HepG2 (cell line): Measurements from ENCODE around the gene ZBTB45. TPM values are rescaled to one million over a fixed set of nuclear protein-coding genes. Genes with fewer than 3 reads are reported as not detected.

Experiments
- ATF3 ChIP-seq: sonication (generic); formaldehyde crosslinking; IDR thresholded peaks from 2 replicates; pipeline ENCODE4 v1.4.0; 2020; ENCODE audit warnings: missing genetic modification reagents
- CCDC6 ChIP-seq: sonication (generic); formaldehyde crosslinking; IDR thresholded peaks from 2 replicates; pipeline ENCODE4 v1.8.1; 2022; ENCODE audit warnings: mild to moderate bottlenecking, missing genetic modification reagents, moderate library complexity
- EHMT2 ChIP-seq: fragments of 200-600 bp; sonication (generic); IDR thresholded peaks from 2 replicates; pipeline ENCODE4 v1.7.0; 2017; ENCODE audit warnings: antibody characterized with exemption, low read depth, low read length, borderline replicate concordance
- FIP1L1 ChIP-seq: fragments of 200-400 bp; formaldehyde crosslinking; IDR thresholded peaks from 2 replicates; pipeline ENCODE4 v1.6.1; 2018; ENCODE audit warnings: low read depth, mild to moderate bottlenecking, low read length, moderate library complexity, borderline replicate concordance; ENCODE audit not compliant: insufficient read depth
- GTF2F1 ChIP-seq: fragments of 150-350 bp; IDR thresholded peaks from 2 replicates; pipeline ENCODE4 v1.6.1; 2014; ENCODE audit warnings: low read length
- NFYB ChIP-seq: sonication (generic); formaldehyde crosslinking; IDR thresholded peaks from 2 replicates; pipeline ENCODE4 v1.4.0; 2020; ENCODE audit warnings: missing genetic modification reagents
- TARDBP ChIP-seq: sonication (generic); formaldehyde crosslinking; IDR thresholded peaks from 2 replicates; pipeline ENCODE4 v1.8.0; 2022; ENCODE audit warnings: mild to moderate bottlenecking, missing genetic modification reagents
- TEAD3 ChIP-seq: optimal IDR thresholded peaks from 2 replicates; pipeline ENCODE3; 2016; ENCODE audit warnings: borderline replicate concordance
- ZNF329 ChIP-seq: sonication (generic); formaldehyde crosslinking; IDR thresholded peaks from 2 replicates; pipeline ENCODE4 v1.9.0; 2021; ENCODE audit warnings: low read depth, mild to moderate bottlenecking, missing genetic modification reagents
- ZNF619 ChIP-seq: sonication (generic); formaldehyde crosslinking; IDR thresholded peaks from 2 replicates; pipeline ENCODE4 v1.4.0; 2020; ENCODE audit warnings: mild to moderate bottlenecking, missing genetic modification reagents
- ZNF790 ChIP-seq: sonication (generic); formaldehyde crosslinking; IDR thresholded peaks from 2 replicates; pipeline ENCODE4 v1.8.0; 2022; ENCODE audit warnings: missing genetic modification reagents, mild to moderate bottlenecking, borderline replicate concordance
- ZNF83 ChIP-seq: sonication (generic); formaldehyde crosslinking; IDR thresholded peaks from 2 replicates; pipeline ENCODE4 v1.4.0; 2020; ENCODE audit warnings: missing genetic modification reagents, mild to moderate bottlenecking, borderline replicate concordance
- ZNF839 ChIP-seq: sonication (generic); formaldehyde crosslinking; IDR thresholded peaks from 2 replicates; pipeline ENCODE4 v1.4.0; 2020; ENCODE audit warnings: missing genetic modification reagents, mild to moderate bottlenecking, borderline replicate concordance
- ZNF878 ChIP-seq: sonication (generic); formaldehyde crosslinking; IDR thresholded peaks from 2 replicates; pipeline ENCODE4 v1.8.1; 2023; ENCODE audit warnings: mild to moderate bottlenecking, missing genetic modification reagents, moderate library complexity
- polyA plus RNA-seq, 8 experiments: library from polyadenylated mRNA; depleted of rRNA in 3 of 8; stranded (reverse) in 7 of 8; unstranded in 1 of 8; fragments of >200 nt; fragmentation: Illumina TruSeq in 4 of 8; extraction: Trizol in 4 of 8; gene quantifications; 2 replicates each; pipeline versions ENCODE4 v1.2.1 to v1.2.3, GENCODE V29; 2011 to 2016; ENCODE audit warnings: low read depth in 4 of 8, missing spikeins in 1 of 8, mixed read lengths in 1 of 8; ENCODE audit not compliant: insufficient read depth in 1 of 8
- total RNA-seq, 5 experiments: library from RNA; depleted of rRNA; stranded (reverse); fragments of >200 nt; fragmentation: Illumina TruSeq; extraction: Trizol; gene quantifications; 2 replicates each; pipeline ENCODE4 v1.2.3, GENCODE V29; 2016; ENCODE audit warnings: low read depth in 1 of 5
- TF ChIP-seq, protein P1 (sequence below): sonication (generic); formaldehyde crosslinking; IDR thresholded peaks from 2 replicates; pipeline ENCODE4 v1.9.0; 2021; ENCODE audit warnings: missing genetic modification reagents, borderline replicate concordance
- TF ChIP-seq, protein P2 (sequence below): sonication (generic); formaldehyde crosslinking; IDR thresholded peaks from 2 replicates; pipeline ENCODE4 v1.5.1; 2020; ENCODE audit warnings: mild to moderate bottlenecking, missing genetic modification reagents, borderline replicate concordance

The ZBTB45 gene
- total and polyA plus RNA-seq, 2 of the 13 experiments (the other 11 are each of a cell fraction or from before 2014, with no cell fraction given), result 3.0 to 3.7 TPM

DNA sequence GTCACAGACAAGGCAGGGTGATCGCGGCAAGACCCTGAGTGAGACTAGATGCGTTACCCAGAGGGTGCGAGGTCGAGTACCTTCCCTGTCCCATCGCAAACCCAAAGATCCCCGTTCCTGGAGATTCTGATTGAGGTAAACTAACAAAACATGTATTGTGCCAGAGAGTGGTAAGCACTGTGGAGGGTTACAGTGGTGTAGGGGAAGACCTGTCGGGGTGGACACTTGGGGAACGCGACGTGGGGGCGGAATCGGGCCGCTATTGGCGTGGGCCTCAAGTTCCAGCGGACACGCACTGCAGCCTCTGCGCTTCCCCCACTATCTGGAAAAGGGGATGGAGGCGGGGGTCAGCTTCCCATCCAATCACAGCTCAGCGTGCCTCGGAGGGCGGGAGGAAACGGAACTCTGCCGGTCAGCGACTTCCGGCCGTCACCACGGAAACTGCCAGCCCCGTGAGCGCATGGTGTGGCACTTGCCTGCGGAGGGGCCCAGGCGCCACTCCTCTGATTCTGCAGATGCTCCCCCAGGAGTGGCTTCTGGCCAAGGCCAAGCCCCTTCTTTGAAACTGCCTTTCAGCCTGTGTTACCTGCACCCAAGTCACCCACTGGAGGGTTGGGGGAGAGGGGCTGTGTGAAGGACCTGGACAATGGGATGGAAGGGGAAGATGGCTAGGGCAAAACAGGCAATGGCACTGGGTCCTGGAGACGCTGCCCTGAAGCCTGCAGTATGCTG lies 39.8 kb upstream of the ZBTB45 start (continued):
- TF ChIP-seq EHMT2 (no peak), ZNF839 (CRISPR knock-in tag) (no peak), ZNF878 (CRISPR knock-in tag) (peak; percentile 81; the same call in 1 of the 2 replicates), CCDC6 (CRISPR knock-in tag) (no peak), FIP1L1 (no peak), GTF2F1 (no peak), ZNF619 (no peak), NFYB (CRISPR knock-in tag) (peak; percentile 89), ZNF83 (CRISPR knock-in tag) (no peak), TARDBP (CRISPR knock-in tag) (peak; percentile 61), TEAD3 (CRISPR knock-in tag) (no peak), ZNF329 (CRISPR knock-in tag) (peak; percentile 88; the same call in 1 of the 2 replicates), ATF3 (CRISPR knock-in tag) (no peak), ZNF790 (CRISPR knock-in tag) (no peak)
- TF ChIP-seq, protein P1, sequence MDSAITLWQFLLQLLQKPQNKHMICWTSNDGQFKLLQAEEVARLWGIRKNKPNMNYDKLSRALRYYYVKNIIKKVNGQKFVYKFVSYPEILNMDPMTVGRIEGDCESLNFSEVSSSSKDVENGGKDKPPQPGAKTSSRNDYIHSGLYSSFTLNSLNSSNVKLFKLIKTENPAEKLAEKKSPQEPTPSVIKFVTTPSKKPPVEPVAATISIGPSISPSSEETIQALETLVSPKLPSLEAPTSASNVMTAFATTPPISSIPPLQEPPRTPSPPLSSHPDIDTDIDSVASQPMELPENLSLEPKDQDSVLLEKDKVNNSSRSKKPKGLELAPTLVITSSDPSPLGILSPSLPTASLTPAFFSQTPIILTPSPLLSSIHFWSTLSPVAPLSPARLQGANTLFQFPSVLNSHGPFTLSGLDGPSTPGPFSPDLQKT (CRISPR knock-in tag), result no peak
- TF ChIP-seq, protein P2, sequence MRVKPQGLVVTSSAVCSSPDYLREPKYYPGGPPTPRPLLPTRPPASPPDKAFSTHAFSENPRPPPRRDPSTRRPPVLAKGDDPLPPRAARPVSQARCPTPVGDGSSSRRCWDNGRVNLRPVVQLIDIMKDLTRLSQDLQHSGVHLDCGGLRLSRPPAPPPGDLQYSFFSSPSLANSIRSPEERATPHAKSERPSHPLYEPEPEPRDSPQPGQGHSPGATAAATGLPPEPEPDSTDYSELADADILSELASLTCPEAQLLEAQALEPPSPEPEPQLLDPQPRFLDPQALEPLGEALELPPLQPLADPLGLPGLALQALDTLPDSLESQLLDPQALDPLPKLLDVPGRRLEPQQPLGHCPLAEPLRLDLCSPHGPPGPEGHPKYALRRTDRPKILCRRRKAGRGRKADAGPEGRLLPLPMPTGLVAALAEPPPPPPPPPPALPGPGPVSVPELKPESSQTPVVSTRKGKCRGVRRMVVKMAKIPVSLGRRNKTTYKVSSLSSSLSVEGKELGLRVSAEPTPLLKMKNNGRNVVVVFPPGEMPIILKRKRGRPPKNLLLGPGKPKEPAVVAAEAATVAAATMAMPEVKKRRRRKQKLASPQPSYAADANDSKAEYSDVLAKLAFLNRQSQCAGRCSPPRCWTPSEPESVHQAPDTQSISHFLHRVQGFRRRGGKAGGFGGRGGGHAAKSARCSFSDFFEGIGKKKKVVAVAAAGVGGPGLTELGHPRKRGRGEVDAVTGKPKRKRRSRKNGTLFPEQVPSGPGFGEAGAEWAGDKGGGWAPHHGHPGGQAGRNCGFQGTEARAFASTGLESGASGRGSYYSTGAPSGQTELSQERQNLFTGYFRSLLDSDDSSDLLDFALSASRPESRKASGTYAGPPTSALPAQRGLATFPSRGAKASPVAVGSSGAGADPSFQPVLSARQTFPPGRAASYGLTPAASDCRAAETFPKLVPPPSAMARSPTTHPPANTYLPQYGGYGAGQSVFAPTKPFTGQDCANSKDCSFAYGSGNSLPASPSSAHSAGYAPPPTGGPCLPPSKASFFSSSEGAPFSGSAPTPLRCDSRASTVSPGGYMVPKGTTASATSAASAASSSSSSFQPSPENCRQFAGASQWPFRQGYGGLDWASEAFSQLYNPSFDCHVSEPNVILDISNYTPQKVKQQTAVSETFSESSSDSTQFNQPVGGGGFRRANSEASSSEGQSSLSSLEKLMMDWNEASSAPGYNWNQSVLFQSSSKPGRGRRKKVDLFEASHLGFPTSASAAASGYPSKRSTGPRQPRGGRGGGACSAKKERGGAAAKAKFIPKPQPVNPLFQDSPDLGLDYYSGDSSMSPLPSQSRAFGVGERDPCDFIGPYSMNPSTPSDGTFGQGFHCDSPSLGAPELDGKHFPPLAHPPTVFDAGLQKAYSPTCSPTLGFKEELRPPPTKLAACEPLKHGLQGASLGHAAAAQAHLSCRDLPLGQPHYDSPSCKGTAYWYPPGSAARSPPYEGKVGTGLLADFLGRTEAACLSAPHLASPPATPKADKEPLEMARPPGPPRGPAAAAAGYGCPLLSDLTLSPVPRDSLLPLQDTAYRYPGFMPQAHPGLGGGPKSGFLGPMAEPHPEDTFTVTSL (CRISPR knock-in tag), result peak; percentile 41; the same call in 1 of the 2 replicates
